SK-N-MC (cell line): Measurements from ENCODE around the gene KIAA0513.

Experiments used
- EZH2 ChIP-seq: fragments of 200-600 bp; sonication (generic); IDR thresholded peaks from one replicate; pipeline ENCODE4 v1.6.1; 2017; ENCODE audit warnings: antibody characterized with exemption
- FOXP2 ChIP-seq: optimal IDR thresholded peaks from 2 replicates; pipeline ENCODE3; 2011; ENCODE audit warnings: mild to moderate bottlenecking, moderate library complexity; ENCODE audit not compliant: insufficient read depth; ENCODE audit errors: extremely low read length, control extremely low read depth
- POLR2AphosphoS5 ChIP-seq: IDR thresholded peaks from 2 replicates; pipeline ENCODE4 v1.6.1; 2012; ENCODE audit warnings: mild to moderate bottlenecking, low read depth, low read length, borderline replicate concordance

DNA sequence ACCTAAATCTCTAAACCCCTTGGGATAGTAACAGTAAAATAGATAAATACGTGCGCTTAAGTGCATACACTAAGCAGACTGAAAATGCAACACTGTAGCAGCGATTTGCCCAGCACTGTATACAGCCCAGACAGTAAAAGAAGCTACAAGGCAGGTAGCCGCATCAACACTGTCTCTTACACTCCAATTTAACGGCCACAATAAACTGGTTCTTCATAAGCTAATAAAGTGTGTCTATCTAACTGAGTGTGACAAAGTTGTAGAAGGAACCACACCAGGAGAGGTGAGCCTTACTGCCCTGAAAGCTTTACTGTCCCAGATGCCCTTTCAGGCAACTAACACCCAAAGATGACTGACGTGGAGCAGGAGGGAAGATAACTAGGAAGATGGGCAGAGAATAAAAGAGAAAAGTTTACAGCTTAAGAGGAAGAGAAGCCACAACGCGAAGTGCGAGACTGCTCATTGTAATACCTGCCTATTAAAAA lies 17.1 kb upstream of the KIAA0513 start:
- TF ChIP-seq EZH2 (no peak), POLR2AphosphoS5 (no peak), FOXP2 (no peak)
